HL-60/S4 treated with phorbol 12-myristate 13-acetate at 8.2 ng/mL for 4 days and 3 days (cell line): Measurements from ENCODE around the gene AMBRA1.

Experiments
- in situ Hi-C: fragments of 300-500 bp; cut with MboI; formaldehyde crosslinking; loops from 2 replicates; pipeline ENCODE4 v1.15.0; 2022; ENCODE audit warnings: low sequenced_read_pairs

AMBRA1 gene

GRCh38 chr11:46445920-46446771, 147.7 kb downstream of the AMBRA1 start:
- in situ Hi-C loops = no loop called here

GRCh38 chr11:46445192-46445919, 148.5 kb downstream of the AMBRA1 start:
- in situ Hi-C loops = no loop called here

GRCh38 chr11:46444305-46444704, 149.5 kb downstream of the AMBRA1 start:
- in situ Hi-C loops = no loop called here

GRCh38 chr11:46438211-46438610, 155.6 kb downstream of the AMBRA1 start:
- in situ Hi-C loops = no loop called here

- in situ Hi-C loops = no loop called here
Observed at GRCh38 chr11:46437122-46437689, 156.6 kb downstream of the AMBRA1 start.

- in situ Hi-C loops = no loop called here
Observed at GRCh38 chr11:46436113-46436512, 157.7 kb downstream of the AMBRA1 start.

GRCh38 chr11:46435679-46436078, 158.1 kb downstream of the AMBRA1 start:
- in situ Hi-C loops = no loop called here

- in situ Hi-C loops = no loop called here
Observed at GRCh38 chr11:46431211-46431610, 162.6 kb downstream of the AMBRA1 start.

GRCh38 chr11:46429717-46430116, 164.1 kb downstream of the AMBRA1 start:
- in situ Hi-C loops = no loop called here

GRCh38 chr11:46427364-46427763, 166.5 kb downstream of the AMBRA1 start:
- in situ Hi-C loops = no loop called here

GRCh38 chr11:46426233-46426991, 167.4 kb downstream of the AMBRA1 start:
- in situ Hi-C loops = no loop called here

GRCh38 chr11:46422588-46422987, 171.2 kb downstream of the AMBRA1 start:
- in situ Hi-C loops = no loop called here

GRCh38 chr11:46421257-46421880, 172.5 kb downstream of the AMBRA1 start:
- in situ Hi-C loops = no loop called here

- in situ Hi-C loops = no loop called here
Observed at GRCh38 chr11:46420513-46420912, 173.3 kb downstream of the AMBRA1 start.

GRCh38 chr11:46418751-46419150, 175.1 kb downstream of the AMBRA1 start:
- in situ Hi-C loops = no loop called here

- in situ Hi-C loops = no loop called here
Observed at GRCh38 chr11:46417711-46418110, 176.1 kb downstream of the AMBRA1 start.

- in situ Hi-C loops = no loop called here
Observed at GRCh38 chr11:46414879-46415278, 178.9 kb downstream of the AMBRA1 start.

GRCh38 chr11:46414466-46414796, 179.4 kb downstream of the AMBRA1 start:
- in situ Hi-C loops = no loop called here

GRCh38 chr11:46413760-46414465, 179.9 kb downstream of the AMBRA1 start:
- in situ Hi-C loops = no loop called here

GRCh38 chr11:46410021-46410420, 183.8 kb downstream of the AMBRA1 start:
- in situ Hi-C loops = no loop called here
